HL-60 (cell line): ENCODE measurements around the gene CRIP2.

Source experiments
- CTCF ChIP-seq: IDR thresholded peaks from one replicate; pipeline ENCODE4 v1.5.1; 2011; ENCODE audit warnings: low read length, control low read depth, inconsistent platforms; ENCODE audit not compliant: insufficient read depth
- POLR2AphosphoS5 ChIP-seq: IDR thresholded peaks from 2 replicates; pipeline ENCODE4 v1.6.1; 2012; ENCODE audit warnings: low read depth
- REST ChIP-seq: IDR thresholded peaks from 2 replicates; pipeline ENCODE4 v1.6.1; 2012; ENCODE audit warnings: low read depth; ENCODE audit not compliant: insufficient replicate concordance

- TF ChIP-seq CTCF (no peak), POLR2AphosphoS5 (no peak), REST (no peak)
Observed at GRCh38 chr14:105469456-105470349, 4.9 kb upstream of the CRIP2 start.
